GM19328 (cell line): Measurements from ENCODE around the gene HIPK3.
"Not testable (repeated sequence)": the region's sequence is repeated elsewhere in the genome, so short reads cannot be mapped to it uniquely, and the experiment has no call there.

Experiments
- ATAC-seq: cut with Tn5 transposase; IDR thresholded peaks from one replicate; pipeline ENCODE4 v1.9.1; 2021; ENCODE audit warnings: mild to moderate bottlenecking, moderate library complexity; ENCODE audit not compliant: unreplicated experiment

HIPK3 gene

GRCh38 chr11:33257160-33257896 lies at the start of gene HIPK3:
Gene HIPK3 (plus strand): TSS chr11:33257381.
- ATAC-seq = peak; percentile 80

- no peak for ATAC-seq
These were observed 49.7 kb upstream of the HIPK3 start for GRCh38 chr11:33207408-33207985.

DNA sequence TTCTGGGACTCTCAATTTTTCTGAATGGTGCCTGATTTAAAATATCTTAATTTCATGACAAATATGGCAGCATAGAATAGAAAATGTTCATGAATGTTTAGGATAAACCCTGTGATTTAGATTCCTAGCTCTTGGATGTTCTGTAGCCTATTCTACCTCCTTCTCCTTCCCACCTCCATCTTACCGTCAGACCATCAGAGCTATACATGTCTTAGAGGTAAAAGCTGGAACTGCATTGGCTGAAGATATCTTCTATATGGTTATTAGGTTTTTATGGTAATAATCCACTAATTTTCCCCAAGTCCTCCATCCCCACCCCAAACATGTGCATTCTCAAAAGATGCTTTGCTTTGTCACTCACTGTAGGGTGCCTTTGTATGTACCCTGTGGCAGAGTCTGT lies 49.0 kb upstream of the HIPK3 start:
- no peak for ATAC-seq

DNA sequence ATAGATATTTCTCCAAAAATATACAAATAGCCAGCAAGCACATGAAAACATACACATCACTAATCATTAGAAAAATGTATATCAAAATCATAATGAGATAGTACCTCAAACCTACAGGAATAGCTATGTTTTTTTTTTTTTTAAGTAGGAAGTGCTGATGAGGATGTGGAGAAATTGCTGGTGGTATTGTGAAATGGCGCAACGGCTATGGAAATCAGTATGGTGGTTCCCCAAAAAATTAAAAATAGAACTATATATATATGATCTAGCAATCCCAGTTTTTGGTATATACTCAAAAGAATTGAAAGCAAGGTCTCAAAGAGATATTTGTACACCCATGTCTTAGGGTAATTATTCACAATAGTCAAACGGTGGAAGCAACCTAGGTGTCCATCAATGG lies 46.0 kb upstream of the HIPK3 start:
- ATAC-seq = no peak

DNA sequence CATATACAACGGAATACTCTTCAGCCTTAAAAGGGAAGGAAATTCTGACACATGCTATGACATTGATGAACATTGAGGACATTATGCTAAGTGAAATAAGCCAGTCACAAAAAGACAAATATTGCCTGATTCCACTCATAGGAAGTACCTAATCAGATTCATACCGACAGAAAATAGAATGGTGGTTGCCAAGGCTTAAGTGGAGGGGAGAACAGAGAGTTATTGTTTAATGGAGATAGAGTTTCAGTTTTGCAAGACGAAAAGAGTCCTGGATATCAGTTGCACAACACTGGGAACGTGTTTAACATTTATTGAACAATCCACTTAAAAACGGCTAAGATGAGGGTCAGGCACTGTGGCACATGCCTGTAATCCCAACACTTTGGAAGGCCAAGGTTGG lies 45.6 kb upstream of the HIPK3 start:
- no peak for ATAC-seq

- ATAC-seq = no peak
These were observed 43.0 kb upstream of the HIPK3 start for GRCh38 chr11:33214187-33214586.

- no peak for ATAC-seq
These were observed 42.4 kb upstream of the HIPK3 start for GRCh38 chr11:33214767-33215166.

GRCh38 chr11:33216676-33217075 lies 40.5 kb upstream of the HIPK3 start:
- not testable (repeated sequence) for ATAC-seq

DNA sequence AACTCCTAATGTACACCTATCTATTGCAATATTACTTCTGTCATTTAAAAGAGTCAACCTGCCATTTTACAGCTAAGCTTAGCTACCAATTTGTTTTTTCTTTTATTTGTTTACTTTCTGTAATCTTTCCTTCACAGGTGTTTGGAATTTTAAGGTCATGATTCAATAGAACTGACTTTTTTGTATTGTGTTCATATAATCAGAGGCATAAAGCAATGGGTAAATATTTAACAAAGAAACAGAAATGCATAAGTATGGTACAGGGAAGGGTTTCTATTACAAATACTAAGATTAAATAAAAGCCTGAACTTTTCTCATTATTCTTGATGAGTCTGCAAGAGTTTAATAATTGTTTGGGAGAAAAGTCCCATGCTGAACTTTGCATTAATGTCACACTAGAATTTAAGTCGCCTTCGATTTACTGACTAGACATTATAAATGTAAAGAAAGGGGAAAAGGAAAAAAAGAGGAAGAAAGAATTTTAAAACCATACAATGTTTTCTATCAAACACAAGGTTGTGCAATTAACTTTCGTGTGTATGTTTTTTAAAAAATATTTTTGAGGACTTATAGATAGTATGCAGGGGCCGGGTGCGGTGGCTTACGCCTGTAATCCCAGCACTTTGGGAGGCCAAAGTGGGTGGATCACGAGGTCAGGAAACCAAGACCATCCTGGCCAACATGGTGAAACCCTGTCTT lies 35.0 kb upstream of the HIPK3 start:
- no peak for ATAC-seq

- no peak for ATAC-seq
These were observed 31.8 kb upstream of the HIPK3 start for GRCh38 chr11:33225371-33225770.

- no peak for ATAC-seq
These were observed 29.5 kb upstream of the HIPK3 start for GRCh38 chr11:33227578-33228261.

GRCh38 chr11:33234397-33235190 lies 22.6 kb upstream of the HIPK3 start:
- no peak for ATAC-seq

DNA sequence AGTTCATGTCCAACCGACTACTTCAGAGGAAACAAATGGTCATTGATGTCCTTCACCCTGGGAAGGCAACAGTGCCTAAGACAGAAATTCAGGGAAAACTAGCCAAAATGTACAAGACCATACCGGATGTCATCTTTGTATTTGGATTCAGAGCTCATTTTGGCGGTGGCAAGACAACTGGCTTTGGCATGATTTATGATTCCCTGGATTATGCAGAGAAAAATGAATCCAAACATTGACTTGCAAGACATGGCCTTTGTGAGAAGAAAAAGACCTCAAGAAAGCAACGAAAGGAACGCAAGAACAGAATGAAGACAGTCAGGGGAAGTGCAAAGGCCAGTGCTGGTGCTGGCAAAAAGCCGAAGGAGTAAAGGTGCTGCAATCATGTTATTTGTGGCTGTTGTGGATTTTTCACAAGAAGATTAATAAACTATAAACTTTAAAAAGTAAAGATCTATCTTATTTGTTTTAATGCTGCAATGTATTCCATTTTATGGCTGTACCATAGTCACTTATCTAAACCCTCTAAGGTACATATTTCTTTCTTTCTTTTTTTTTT lies 20.1 kb upstream of the HIPK3 start:
- no peak for ATAC-seq

- ATAC-seq = no peak
These were observed 14.6 kb upstream of the HIPK3 start for GRCh38 chr11:33242575-33242974.

DNA sequence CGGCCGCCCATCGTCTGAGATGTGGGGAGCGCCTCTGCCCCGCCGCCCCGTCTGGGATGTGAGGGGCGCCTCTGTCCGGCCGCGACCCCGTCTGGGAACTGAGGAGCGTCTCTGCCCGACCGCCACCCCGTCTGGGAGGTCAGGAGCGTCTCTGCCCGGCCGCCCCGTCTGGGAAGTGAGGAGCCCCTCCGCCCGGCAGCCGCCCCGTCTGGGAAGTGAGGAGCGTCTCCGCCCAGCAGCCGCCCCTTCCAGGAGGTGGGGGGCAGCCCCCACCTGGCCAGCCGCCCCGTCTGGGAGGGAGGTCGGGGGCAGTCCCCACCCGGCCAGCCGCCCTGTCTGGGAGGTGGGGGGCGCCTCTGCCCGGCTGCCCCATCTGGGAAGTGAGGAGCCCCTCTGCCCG lies 13.5 kb upstream of the HIPK3 start:
- not testable (repeated sequence) for ATAC-seq

DNA sequence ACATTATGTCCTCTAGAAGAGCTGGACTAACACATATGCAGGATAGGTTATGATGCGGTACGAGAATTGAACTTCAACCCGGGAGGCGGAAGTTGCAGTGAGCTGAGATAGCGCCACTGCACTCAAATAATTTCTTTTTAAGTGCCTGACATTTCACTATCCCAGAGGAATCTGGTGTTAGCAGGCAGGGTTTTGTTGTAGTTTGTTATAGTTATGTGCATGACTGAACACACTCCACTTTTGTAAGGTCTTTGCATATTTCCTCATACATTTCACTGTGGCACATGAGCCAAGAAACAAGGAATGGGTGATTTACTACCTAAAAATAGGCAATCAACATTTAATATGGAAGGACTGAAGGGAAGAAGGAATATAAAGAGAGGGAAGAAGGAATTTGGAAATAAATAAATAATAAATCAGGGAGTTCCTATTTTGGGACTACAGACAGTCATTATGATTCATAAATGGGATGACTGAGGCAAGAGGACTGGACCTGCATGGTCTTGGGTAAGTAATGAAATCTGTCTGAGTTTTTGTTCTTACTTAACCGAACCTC lies 8.7 kb upstream of the HIPK3 start:
- no peak for ATAC-seq

DNA sequence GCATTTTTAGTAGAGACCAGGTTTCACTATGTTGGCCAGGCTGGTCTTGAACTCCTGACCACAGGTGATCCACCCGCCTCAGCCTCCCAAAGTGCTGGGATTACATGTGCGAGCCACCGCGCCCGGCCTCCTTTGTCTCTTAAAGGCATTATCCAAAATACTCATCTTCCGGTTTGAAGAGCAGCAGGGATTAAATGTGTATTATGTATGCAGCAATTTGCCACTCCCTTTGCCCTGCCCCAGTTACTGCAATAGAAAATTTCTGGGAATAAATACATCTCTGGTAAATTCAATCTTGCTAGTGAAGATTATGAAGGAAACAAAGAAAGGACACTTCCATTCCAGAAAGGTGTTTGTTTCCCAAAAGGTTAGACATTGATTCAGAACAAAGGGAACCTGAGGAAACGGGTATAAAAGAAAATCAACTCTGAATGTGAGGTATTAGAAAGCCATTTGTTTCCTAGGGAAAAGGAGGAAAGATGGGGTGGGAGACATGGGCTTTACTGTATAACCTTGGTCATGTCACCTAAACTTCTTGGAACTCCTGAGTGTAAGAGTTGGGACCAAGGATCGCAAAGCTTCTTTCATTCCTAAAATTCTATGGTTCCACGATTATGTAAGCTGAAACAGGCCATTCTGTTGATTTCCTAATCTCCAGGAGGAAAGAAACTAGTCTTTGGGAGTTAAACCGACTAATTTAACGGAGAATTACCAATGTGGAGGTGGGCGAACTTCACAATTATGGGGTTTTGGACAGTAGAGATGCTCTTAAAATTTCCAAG lies 959 bp upstream of the HIPK3 start:
- ATAC-seq = no peak

- ATAC-seq = no peak
These were observed 395 bp upstream of the HIPK3 start for GRCh38 chr11:33256813-33257159.

GRCh38 chr11:33257897-33258630 lies 883 bp downstream of the HIPK3 start:
- ATAC-seq = peak; percentile 29
